ENCODE measurements around the gene EGLN3. TPM values are rescaled to one million over a fixed set of nuclear protein-coding genes. Genes with fewer than 3 reads are reported as not detected.

EGLN3 gene
- total and polyA plus RNA-seq, 2 donors from 2014 or later = 19.6 to 22.5 TPM

DNA sequence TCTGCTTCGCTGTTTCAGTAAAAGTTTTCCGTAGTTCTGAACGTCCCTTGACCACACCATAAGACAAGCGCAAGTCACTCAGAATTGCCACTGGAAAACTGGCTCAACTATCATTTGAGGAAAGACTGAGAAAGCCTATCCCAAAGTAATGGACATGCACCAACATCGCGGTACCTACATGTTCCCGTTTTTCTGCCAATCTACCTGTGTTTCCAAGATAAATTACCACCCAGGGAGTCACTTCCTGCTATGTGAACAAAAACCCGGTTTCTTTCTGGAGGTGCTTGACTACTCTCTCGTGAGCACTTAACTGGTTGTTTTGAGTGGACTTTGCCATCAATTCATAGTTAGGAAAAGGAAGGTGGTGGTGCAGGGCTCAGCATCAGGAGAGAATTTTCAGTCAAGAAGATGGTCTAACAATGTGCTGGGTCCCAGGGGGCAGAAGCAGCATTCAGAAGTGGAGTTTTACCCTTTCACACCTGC lies 1.4 kb downstream of the EGLN3 start:
- Histone ChIP-seq H3K27me3 (ENCODE audit: control insufficient read depth, insufficient read depth, low read length) (peaks cover 6% of the 10 kb centered on the region), H3K4me1 (ENCODE audit: control insufficient read depth in 2 of 3, insufficient read depth in 2 of 3, low read depth in 1 of 3, low read length in 3 of 3) (peaks cover 0 to 12% (median 4%) of the 10 kb centered on the region in 3 donors), H3K27ac (ENCODE audit: low read depth in 2 of 2, low read length in 2 of 2) (peak overlapping the region in 1 of 2 donors; percentile 5), H3K4me3 (ENCODE audit: low read length in 3 of 3) (peak overlapping the region; percentile 65 to 76 (median 72)), H3K9me3 (ENCODE audit: control insufficient read depth in 2 of 3, insufficient read depth in 1 of 3, low read length in 3 of 3) (no peaks in the 10 kb centered on the region), H3K9ac (ENCODE audit: low read length in 3 of 3) (peak overlapping the region; percentile 12 to 44 (median 15)), H3K36me3 (ENCODE audit: control insufficient read depth in 2 of 3, insufficient read depth in 3 of 3, low read length in 3 of 3) (no peaks in the 10 kb centered on the region)
- DNase-seq (peak in 1 of 5 donors; percentile 49), FAIRE-seq (no peak)
- TF ChIP-seq, protein P1, sequence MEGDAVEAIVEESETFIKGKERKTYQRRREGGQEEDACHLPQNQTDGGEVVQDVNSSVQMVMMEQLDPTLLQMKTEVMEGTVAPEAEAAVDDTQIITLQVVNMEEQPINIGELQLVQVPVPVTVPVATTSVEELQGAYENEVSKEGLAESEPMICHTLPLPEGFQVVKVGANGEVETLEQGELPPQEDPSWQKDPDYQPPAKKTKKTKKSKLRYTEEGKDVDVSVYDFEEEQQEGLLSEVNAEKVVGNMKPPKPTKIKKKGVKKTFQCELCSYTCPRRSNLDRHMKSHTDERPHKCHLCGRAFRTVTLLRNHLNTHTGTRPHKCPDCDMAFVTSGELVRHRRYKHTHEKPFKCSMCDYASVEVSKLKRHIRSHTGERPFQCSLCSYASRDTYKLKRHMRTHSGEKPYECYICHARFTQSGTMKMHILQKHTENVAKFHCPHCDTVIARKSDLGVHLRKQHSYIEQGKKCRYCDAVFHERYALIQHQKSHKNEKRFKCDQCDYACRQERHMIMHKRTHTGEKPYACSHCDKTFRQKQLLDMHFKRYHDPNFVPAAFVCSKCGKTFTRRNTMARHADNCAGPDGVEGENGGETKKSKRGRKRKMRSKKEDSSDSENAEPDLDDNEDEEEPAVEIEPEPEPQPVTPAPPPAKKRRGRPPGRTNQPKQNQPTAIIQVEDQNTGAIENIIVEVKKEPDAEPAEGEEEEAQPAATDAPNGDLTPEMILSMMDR (IDR thresholded peaks at IDR 0.05; ENCODE audit: borderline replicate concordance, extremely low read depth, insufficient read depth) = no peak
- intact Hi-C loops (cut with DNase I) = no loop called here

DNA sequence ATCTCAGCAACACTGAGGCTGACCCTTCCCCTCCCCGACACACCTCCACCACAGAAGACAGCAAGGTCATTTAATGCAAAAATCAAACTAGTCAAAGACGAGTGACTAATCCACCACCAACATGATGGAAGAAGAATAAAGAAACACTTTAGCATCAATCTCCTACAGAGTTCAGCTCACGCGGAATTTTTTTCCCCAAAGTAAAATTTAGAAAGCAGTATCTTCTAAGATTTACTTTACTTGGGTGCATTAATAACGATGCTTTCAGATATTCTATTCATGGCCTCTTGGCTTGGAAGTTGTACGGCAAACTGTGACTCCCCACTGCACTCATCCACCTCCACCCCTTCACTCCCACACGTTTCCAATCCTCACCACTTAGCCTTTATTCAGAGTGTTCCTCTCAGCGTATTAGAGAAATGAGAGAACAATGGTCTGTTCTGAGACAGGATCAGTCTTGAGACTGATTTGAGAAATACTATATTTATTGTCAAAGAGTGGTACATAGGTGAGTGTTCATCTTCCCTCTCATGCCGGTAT lies 1.9 kb downstream of the EGLN3 start:
- FAIRE-seq (no peak), DNase-seq (no peak)
- Histone ChIP-seq H3K36me3 (ENCODE audit: control insufficient read depth in 2 of 3, insufficient read depth in 3 of 3, low read length in 3 of 3) (no peaks in the 10 kb centered on the region), H3K9me3 (ENCODE audit: control insufficient read depth in 2 of 3, insufficient read depth in 1 of 3, low read length in 3 of 3) (no peaks in the 10 kb centered on the region), H3K4me3 (ENCODE audit: low read length in 3 of 3) (peak overlapping the region; percentile 65 to 76 (median 72)), H3K27me3 (ENCODE audit: control insufficient read depth, insufficient read depth, low read length) (peaks cover 6% of the 10 kb centered on the region), H3K4me1 (ENCODE audit: control insufficient read depth in 2 of 3, insufficient read depth in 2 of 3, low read depth in 1 of 3, low read length in 3 of 3) (peaks cover 0 to 12% (median 4%) of the 10 kb centered on the region in 3 donors), H3K9ac (ENCODE audit: low read length in 3 of 3) (peak overlapping the region in 2 of 3 donors; percentile 15 to 36), H3K27ac (ENCODE audit: low read depth in 2 of 2, low read length in 2 of 2) (no peak overlapping the region)
- TF ChIP-seq, protein P1 (IDR thresholded peaks at IDR 0.05; ENCODE audit: borderline replicate concordance, extremely low read depth, insufficient read depth) = no peak
- intact Hi-C loops (cut with DNase I) = no loop called here

DNA sequence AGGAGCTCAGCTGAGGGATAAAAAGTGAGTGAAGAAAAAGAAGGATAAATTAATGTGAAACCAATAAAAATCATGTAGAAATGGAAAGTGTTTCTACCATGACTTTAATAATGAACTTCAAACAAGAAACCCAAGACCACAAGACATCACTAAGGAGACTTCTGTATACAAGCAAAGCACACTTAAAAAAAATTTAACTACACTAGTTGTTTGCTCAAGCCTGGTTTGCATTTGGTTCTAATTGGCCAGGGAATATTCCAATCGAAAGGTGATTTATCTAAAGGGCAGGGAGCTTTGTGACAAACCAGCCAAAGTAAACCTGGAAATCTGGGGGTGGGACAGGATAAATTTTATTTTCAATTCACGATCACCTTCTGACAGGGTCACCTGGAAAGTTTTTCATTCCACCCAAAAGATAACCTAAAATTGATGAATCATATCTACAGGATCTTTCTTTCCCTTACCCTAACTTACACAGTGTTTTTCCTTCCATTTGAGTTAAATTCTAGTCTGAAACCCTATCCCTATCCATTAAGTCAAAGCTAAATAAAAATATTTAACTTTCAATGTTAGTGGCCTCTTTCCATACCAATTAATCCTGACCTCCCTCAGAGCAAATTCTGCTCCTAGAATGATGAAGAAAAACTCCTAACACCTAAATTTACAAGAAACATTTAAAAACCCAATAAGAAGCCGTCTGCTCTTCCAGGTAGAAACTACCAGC lies 2.6 kb downstream of the EGLN3 start:
- FAIRE-seq (no peak), DNase-seq (no peak)
- Histone ChIP-seq H3K27ac (ENCODE audit: low read depth in 2 of 2, low read length in 2 of 2) (no peak overlapping the region), H3K4me3 (ENCODE audit: low read length in 3 of 3) (peak overlapping the region; percentile 17 to 76 (median 72)), H3K27me3 (ENCODE audit: control insufficient read depth, insufficient read depth, low read length) (peaks cover 6% of the 10 kb centered on the region), H3K9ac (ENCODE audit: low read length in 3 of 3) (no peak overlapping the region), H3K36me3 (ENCODE audit: control insufficient read depth in 2 of 3, insufficient read depth in 3 of 3, low read length in 3 of 3) (no peaks in the 10 kb centered on the region), H3K4me1 (ENCODE audit: control insufficient read depth in 2 of 3, insufficient read depth in 2 of 3, low read depth in 1 of 3, low read length in 3 of 3) (peaks cover 0 to 12% (median 6%) of the 10 kb centered on the region in 3 donors), H3K9me3 (ENCODE audit: control insufficient read depth in 2 of 3, insufficient read depth in 1 of 3, low read length in 3 of 3) (no peaks in the 10 kb centered on the region)
- TF ChIP-seq, protein P1 (IDR thresholded peaks at IDR 0.05; ENCODE audit: borderline replicate concordance, extremely low read depth, insufficient read depth) = no peak
- intact Hi-C loops (cut with DNase I) = no loop called here
